Pancreas (tissue), 10 donors: ENCODE data around the gene PDLIM5. TPM values are rescaled to one million over a fixed set of nuclear protein-coding genes. Genes with fewer than 3 reads are reported as not detected.

Experiments
- ATAC-seq, 4 donors: fragments of 200-7000 bp; cut with Tn5 transposase; one replicate each; pipeline versions ENCODE4 v1.8.0 to v1.9.1; 2020; ENCODE audit warnings: mild to moderate bottlenecking in 4 of 4, moderate library complexity in 4 of 4
- DNase-seq, 6 donors: peaks; one replicate each; pipeline ENCODE4 v3.0.0-alpha.2; 2020
- FAIRE-seq: peaks from 2 replicates; lab custom pipeline; 2012; peaks lifted over from hg19 to GRCh38; lab: Jason Lieb, UNC
- H3K27ac ChIP-seq, 4 donors: fragments of 200-600 bp; sonication (generic); 1 replicate in 3 of 4; 2 replicates in 1 of 4; pipeline versions ENCODE4 v1.5.0 to v1.8.0; 2020
- H3K27me3 ChIP-seq, 4 donors: fragments of 200-600 bp; one replicate each; pipeline ENCODE4 v1.8.0; 2021
- H3K36me3 ChIP-seq, 3 donors: fragments of 200-600 bp; sonication (generic) in 1 of 3; one replicate each; pipeline versions ENCODE4 v1.5.0 to v1.8.0; 2020 to 2021
- H3K4me1 ChIP-seq, 3 donors: fragments of 200-600 bp; one replicate each; pipeline ENCODE4 v1.8.0; 2021
- H3K4me3 ChIP-seq, 4 donors: fragments of 200-600 bp; sonication (generic) in 2 of 4; one replicate each; pipeline versions ENCODE4 v1.5.0 to v1.8.0; 2020 to 2021
- H3K9me3 ChIP-seq, 4 donors: fragments of 200-600 bp; one replicate each; pipeline ENCODE4 v1.8.0; 2021
- CTCF ChIP-seq, 4 donors: fragments of 200-600 bp; sonication (generic) in 3 of 4; IDR thresholded peaks; one replicate each; pipeline versions ENCODE4 v1.5.0 to v1.8.0; 2021; ENCODE audit warnings: antibody characterized with exemption in 4 of 4
- whole genome bisulfite sequencing, 2 donors: extraction: QIAGEN DNeasy Blood & Tissue Kit; methylation state at CpG; one replicate each; pipeline ENCODE4 v1.1.7; 2013; 5-methylcytosine and 5-hydroxymethylcytosine counted together
- intact Hi-C, 3 donors: fragments of 100-400 bp; cut with DNase I; formaldehyde crosslinking; loops; one replicate each; pipeline versions ENCODE4 v1.11.1 to v1.14.2; 2022
- polyA plus RNA-seq, 2 donors: library from polyadenylated mRNA; stranded (reverse); fragments of 200-250 nt; gene quantifications; one replicate each; pipeline ENCODE4 v1.2.3, GENCODE V29; 2013
- total RNA-seq, 6 donors: library from RNA; stranded (reverse); fragmentation: NEBNext Ultra II Directional in 4 of 6; extraction: Animal tissue kit (Norgen Biotek cat#: 25700) in 4 of 6; gene quantifications; one replicate each; pipeline versions ENCODE4 v1.2.1 to v1.2.4, GENCODE V29; 2021 to 2023
- donor health status: healthy with polysubstance abuse.
- donor health status: DM: no; HTN: no; CAD: no; lungs with moderate emphysema.
- donor health status: DM: no; HTN: no; CAD: no.
- donor health status: control.
- donor health status: control.
- donor health status: Bipolar disorder and iron deficiency.
- donor health status: DM: yes; HTN: yes; CAD: no.
- donor health status: DM: no; HTN: no; CAD: no.
- donor health status: DM: no; HTN: no; CAD: no.
- donor health status: DM: yes; HTN: yes; CAD: no.

PDLIM5 gene
- total and polyA plus RNA-seq, 8 donors, result 13.2 to 99.0 (median 49.8) TPM

GRCh38 chr4:94711635-94712034 lies 259.9 kb downstream of the PDLIM5 start:
- H3K27ac ChIP-seq, result no peak overlapping the region
- FAIRE-seq, result no peak

DNA sequence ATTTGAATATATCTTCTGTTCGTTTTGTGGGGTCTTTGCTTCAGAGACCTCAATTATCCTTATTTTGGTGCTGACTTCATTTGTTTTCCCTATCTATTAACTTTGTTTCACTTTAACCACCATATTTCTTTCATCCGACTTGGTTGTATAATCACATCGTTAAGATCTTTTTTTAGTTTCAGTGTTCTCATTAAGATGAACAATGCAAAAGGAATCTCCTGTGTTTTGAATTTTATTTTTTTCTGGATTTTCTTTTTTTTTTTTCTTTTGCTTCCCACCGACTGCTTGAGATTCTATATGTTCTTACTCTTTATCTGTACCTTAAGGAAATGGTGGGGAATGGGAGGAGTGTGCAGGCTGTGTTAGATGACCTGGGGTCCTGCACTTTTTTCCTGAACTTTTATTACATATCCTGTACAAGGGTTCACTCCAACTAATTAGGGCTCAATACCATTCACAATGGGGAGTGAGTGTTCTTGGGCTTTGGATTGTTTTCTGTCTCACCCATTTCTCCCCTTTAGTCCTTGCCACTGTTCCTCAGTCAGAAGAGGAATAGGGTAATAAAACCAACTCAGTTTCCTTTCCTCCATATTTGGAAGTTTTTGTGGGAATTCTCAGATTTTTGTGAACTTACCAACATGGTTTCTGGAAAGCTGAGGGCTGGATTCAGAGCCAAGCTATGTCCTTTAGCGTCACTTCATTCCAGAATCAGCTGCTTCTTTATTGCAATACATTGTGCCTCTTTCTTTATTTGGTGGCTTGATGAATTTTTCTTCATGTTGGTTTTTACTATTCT lies 262.8 kb downstream of the PDLIM5 start:
- H3K9me3 ChIP-seq, result no peaks in the 10 kb centered on the region
- intact Hi-C loops, result no loop called here
- ATAC-seq, result no peak
- no peak for TF ChIP-seq CTCF (IDR thresholded peaks at IDR 0.05)
- no peaks in the 10 kb centered on the region for H3K4me1 ChIP-seq
- no peaks in the 10 kb centered on the region for H3K27me3 ChIP-seq
- H3K27ac ChIP-seq, result no peak overlapping the region
- no peaks in the 10 kb centered on the region for H3K36me3 ChIP-seq
- no peak for DNase-seq
- FAIRE-seq, result no peak
- H3K4me3 ChIP-seq, result no peak overlapping the region
- 73 to 83% methylated on average over 5 of the region's 5 CpGs for WGBS, 2 donors

More at GRCh38 chr4:94711635-94712034, 259.9 kb downstream of the PDLIM5 start:
- TF ChIP-seq CTCF (IDR thresholded peaks at IDR 0.05), result no peak
- intact Hi-C loops, result no loop called here
- DNase-seq (no peak), ATAC-seq (no peak)
- no peaks in the 10 kb centered on the region for H3K9me3 ChIP-seq
- H3K4me1 ChIP-seq, result no peaks in the 10 kb centered on the region
- H3K36me3 ChIP-seq, result no peaks in the 10 kb centered on the region
- H3K4me3 ChIP-seq, result no peak overlapping the region
- no peaks in the 10 kb centered on the region for H3K27me3 ChIP-seq
- 83 to 86% methylated on average over 5 of the region's 5 CpGs for WGBS, 2 donors

DNA sequence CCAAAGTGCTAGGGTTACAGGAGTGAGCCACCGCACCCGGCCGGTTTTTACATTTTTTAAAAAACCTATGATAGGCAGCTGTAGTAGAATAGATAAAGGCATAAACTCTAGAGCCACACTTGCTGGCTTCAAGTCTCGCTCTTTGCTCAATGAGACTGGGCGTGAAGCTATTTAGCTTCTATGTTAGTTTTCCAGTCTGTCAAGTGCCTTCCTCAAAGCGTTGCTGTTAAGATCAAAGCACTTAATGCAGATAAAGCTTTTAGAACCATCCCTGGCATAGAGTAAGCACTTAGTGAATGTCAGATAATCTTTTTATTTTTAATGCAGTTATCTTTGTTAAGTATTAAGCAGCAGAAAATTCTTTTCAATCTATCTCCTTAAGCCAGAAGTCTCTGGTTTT lies 264.0 kb downstream of the PDLIM5 start:
- DNase-seq (no peak), FAIRE-seq (no peak), ATAC-seq (no peak)
- intact Hi-C loops, result no loop called here
- no peaks in the 10 kb centered on the region for H3K4me1 ChIP-seq
- H3K27me3 ChIP-seq, result no peaks in the 10 kb centered on the region
- no peaks in the 10 kb centered on the region for H3K9me3 ChIP-seq
- WGBS, 2 donors, result 82 to 90% methylated on average over 6 of the region's 6 CpGs
- TF ChIP-seq CTCF (IDR thresholded peaks at IDR 0.05), result no peak
- no peaks in the 10 kb centered on the region for H3K36me3 ChIP-seq
- H3K27ac ChIP-seq, result no peak overlapping the region
- H3K4me3 ChIP-seq, result no peak overlapping the region

Other genes with a start within 250 kb of the PDLIM5 start
- 10 to 100 TPM in 1 of 6 donors, 1 to 10 TPM in 5; 6.4 to 14.1 (median 9.2) TPM for gene SMARCAD1, start 244.1 kb upstream of the PDLIM5 start, total RNA-seq
- 1 to 10 TPM; 4.9 to 9.8 TPM for gene SMARCAD1, start 244.1 kb upstream of the PDLIM5 start, polyA plus RNA-seq
- gene HPGDS, start 109.1 kb upstream of the PDLIM5 start, total RNA-seq, result 1 to 10 TPM in 2 of 6 donors, under 1 TPM in 4; 0.16 to 2.9 (median 0.56) TPM
- gene HPGDS, start 109.1 kb upstream of the PDLIM5 start, polyA plus RNA-seq, result under 1 TPM; 0.52 to 0.57 TPM